HL-60 (cell line): ENCODE data around the gene VPS13C.

Experiments
- DNase-seq, 2 experiments: peaks; one replicate each; pipeline ENCODE4 v3.0.0-alpha.2; 2010 to 2020; ENCODE audit warnings: low read depth in 1 of 2, low spot score in 1 of 2
- H3K27ac ChIP-seq: fragments of 250-450 bp; sonication (Bioruptor Pico); replicated peaks from 2 replicates; pipeline ENCODE4 v1.5.1; 2020; ENCODE audit warnings: mild to moderate bottlenecking, moderate library complexity
- H3K27me3 ChIP-seq: fragments of 250-450 bp; sonication (Bioruptor Pico); 2 replicates; pipeline ENCODE4 v1.5.1; 2021; ENCODE audit warnings: mild to moderate bottlenecking, moderate library complexity; ENCODE audit not compliant: insufficient read depth, poor library complexity, severe bottlenecking
- H3K4me3 ChIP-seq: replicated peaks from 2 replicates; pipeline ENCODE4 v1.5.1; 2011; ENCODE audit warnings: mild to moderate bottlenecking, control low read depth, low read length; ENCODE audit not compliant: insufficient read depth
- GABPA ChIP-seq: IDR thresholded peaks from 2 replicates; pipeline ENCODE4 v1.6.1; 2012; ENCODE audit warnings: low read depth
- POLR2AphosphoS5 ChIP-seq: IDR thresholded peaks from 2 replicates; pipeline ENCODE4 v1.6.1; 2012; ENCODE audit warnings: low read depth
- SPI1 ChIP-seq: IDR thresholded peaks from 2 replicates; pipeline ENCODE4 v1.6.1; 2012; ENCODE audit warnings: low read depth, mild to moderate bottlenecking, borderline replicate concordance
- TF ChIP-seq, protein P1 (sequence below): IDR thresholded peaks from one replicate; pipeline ENCODE4 v1.5.1; 2011; ENCODE audit warnings: low read length, control low read depth, inconsistent platforms; ENCODE audit not compliant: insufficient read depth
- TF ChIP-seq, protein P2 (sequence below): IDR thresholded peaks from 2 replicates; pipeline ENCODE4 v1.6.1; 2012; ENCODE audit warnings: low read depth; ENCODE audit not compliant: insufficient replicate concordance

The VPS13C gene

DNA sequence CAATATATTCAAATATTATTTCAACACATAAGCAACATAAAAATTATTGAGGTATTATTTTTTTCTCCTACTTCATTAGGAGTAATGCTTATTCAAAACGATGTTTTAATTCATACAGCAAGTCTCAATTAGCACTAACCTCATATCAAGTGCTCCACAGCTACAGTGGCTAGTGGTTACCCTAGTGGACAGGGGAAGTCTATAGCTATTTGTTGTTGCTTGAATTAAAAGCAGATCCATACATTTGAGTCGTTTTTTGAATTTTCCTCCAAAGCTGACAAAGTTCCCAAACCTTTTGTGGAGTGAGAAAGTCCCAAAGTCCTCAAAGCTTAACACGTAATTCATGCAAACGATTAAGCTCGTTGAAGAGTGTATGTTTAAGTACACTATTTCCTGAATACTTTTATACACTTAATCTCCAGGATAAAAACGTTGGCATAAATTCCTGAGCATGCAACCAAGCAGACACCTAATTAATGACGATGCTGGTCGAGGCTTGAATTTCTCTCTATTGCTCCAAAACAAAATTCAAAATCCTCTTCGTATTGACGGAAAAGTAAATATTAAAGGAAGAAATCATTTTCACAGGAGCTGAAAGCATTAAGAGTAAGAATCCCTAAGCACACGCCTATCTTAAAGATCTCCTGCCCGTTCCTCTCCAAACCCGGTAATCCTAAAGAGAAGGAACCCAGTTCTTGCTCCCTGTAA, 985 bp downstream of the VPS13C start:
- peak overlapping the region; percentile 94 for H3K27ac ChIP-seq
- H3K27me3 ChIP-seq: no peaks in the 10 kb centered on the region
- DNase-seq: no peak
- TF ChIP-seq GABPA: no peak
- TF ChIP-seq, protein P1, sequence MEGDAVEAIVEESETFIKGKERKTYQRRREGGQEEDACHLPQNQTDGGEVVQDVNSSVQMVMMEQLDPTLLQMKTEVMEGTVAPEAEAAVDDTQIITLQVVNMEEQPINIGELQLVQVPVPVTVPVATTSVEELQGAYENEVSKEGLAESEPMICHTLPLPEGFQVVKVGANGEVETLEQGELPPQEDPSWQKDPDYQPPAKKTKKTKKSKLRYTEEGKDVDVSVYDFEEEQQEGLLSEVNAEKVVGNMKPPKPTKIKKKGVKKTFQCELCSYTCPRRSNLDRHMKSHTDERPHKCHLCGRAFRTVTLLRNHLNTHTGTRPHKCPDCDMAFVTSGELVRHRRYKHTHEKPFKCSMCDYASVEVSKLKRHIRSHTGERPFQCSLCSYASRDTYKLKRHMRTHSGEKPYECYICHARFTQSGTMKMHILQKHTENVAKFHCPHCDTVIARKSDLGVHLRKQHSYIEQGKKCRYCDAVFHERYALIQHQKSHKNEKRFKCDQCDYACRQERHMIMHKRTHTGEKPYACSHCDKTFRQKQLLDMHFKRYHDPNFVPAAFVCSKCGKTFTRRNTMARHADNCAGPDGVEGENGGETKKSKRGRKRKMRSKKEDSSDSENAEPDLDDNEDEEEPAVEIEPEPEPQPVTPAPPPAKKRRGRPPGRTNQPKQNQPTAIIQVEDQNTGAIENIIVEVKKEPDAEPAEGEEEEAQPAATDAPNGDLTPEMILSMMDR: no peak
- peak overlapping the region; percentile 91 for H3K4me3 ChIP-seq

DNA sequence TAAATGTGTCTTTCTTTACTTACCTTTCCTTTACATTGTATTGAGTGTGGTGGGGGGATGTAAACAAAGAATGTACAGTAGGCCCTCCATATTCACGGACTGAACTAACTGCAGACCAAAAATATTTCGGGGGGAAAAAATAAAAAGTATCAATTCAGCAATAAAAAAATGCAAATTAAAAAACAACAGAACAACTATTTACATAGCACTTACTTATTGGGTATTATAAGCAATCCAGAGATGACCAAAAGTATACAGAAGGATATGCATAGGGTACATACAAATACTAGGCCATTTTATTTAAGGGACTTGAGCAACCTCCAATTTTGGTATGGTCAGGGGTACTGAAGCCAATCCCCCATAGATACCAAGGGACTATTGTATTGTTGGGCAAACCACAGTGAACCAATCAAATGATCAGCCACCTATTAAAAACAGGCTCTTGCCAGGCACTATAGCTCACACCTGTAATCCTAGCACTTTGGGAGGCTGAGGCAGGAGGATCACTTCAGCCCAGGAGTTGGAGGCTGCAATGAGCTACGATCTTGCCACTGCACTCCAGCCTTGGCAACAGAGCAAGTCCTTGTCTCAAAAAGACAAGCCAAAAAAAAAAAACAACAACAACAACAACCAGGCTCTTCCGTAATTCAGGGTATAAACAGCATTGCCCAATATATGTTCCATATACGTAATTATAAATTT, 1.8 kb downstream of the VPS13C start:
- TF ChIP-seq POLR2AphosphoS5: no peak
- TF ChIP-seq, protein P2, sequence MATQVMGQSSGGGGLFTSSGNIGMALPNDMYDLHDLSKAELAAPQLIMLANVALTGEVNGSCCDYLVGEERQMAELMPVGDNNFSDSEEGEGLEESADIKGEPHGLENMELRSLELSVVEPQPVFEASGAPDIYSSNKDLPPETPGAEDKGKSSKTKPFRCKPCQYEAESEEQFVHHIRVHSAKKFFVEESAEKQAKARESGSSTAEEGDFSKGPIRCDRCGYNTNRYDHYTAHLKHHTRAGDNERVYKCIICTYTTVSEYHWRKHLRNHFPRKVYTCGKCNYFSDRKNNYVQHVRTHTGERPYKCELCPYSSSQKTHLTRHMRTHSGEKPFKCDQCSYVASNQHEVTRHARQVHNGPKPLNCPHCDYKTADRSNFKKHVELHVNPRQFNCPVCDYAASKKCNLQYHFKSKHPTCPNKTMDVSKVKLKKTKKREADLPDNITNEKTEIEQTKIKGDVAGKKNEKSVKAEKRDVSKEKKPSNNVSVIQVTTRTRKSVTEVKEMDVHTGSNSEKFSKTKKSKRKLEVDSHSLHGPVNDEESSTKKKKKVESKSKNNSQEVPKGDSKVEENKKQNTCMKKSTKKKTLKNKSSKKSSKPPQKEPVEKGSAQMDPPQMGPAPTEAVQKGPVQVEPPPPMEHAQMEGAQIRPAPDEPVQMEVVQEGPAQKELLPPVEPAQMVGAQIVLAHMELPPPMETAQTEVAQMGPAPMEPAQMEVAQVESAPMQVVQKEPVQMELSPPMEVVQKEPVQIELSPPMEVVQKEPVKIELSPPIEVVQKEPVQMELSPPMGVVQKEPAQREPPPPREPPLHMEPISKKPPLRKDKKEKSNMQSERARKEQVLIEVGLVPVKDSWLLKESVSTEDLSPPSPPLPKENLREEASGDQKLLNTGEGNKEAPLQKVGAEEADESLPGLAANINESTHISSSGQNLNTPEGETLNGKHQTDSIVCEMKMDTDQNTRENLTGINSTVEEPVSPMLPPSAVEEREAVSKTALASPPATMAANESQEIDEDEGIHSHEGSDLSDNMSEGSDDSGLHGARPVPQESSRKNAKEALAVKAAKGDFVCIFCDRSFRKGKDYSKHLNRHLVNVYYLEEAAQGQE: no peak
- Histone ChIP-seq H3K27ac (no peak overlapping the region), H3K4me3 (no peak overlapping the region; the same call in 1 of the 2 replicates), H3K27me3 (no peaks in the 10 kb centered on the region)
- DNase-seq: no peak

DNA sequence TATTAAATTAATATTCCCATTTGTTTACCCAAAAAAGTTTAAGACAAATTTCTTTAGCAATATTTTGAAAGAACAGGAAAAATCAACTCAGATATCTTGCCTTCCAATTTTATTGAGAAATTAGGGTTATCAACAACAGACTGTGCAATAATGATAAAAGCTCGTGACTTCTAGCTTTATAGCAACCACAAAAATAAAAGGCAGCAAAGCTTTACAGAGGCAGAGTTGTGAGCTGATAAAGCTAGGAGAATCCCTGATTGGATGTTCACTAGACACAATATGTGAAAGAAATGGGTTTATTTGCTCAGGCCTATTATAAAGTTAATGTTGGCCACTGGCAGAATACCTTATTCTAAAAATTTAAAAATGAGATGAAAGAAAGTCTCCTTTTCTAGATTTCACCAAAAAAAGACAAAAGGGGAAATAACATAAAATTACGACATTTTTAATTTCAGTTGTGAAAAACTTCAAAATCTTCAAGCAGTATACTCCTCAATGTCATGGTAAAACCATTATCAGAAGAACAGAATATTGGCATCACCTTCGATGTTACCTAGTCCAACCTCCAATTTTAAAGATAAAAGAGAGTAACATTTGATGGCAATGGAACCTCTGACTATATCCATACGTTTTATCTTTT, 2.8 kb downstream of the VPS13C start:
- Histone ChIP-seq H3K4me3 (no peak overlapping the region), H3K27ac (peak overlapping the region; percentile 27), H3K27me3 (no peaks in the 10 kb centered on the region)
- DNase-seq: no peak
- TF ChIP-seq, protein P1: no peak
- TF ChIP-seq POLR2AphosphoS5 (no peak), SPI1 (no peak), GABPA (no peak)
- TF ChIP-seq, protein P2: no peak

DNA sequence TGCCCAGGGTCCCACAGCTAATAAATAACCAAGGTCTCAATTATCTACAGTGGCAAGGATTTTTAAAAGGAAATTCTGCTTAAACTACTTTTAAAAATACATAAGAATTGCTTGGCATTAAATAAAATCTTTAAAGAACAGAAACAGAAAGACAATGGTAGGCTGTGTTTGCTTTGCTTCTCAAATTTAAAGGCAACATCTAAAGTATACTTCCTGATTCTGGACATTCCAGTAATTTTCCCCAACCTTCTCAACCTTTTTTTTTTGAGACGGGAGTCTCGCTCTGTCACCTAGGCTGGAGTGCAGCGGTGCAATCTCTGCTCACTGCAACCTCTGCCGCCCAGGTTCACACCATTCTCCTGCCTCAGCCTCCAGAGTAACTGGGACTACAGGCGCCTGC, 5.3 kb downstream of the VPS13C start:
- Histone ChIP-seq H3K27me3 (no peaks in the 10 kb centered on the region), H3K27ac (no peak overlapping the region), H3K4me3 (no peak overlapping the region)
- DNase-seq: no peak
- TF ChIP-seq, protein P2: no peak
- TF ChIP-seq POLR2AphosphoS5 (no peak), SPI1 (no peak), GABPA (no peak)
- TF ChIP-seq, protein P1: no peak
